ENCODE results near the gene ZSCAN5A.
A peak's percentile ranks its signal among the peaks of the same experiment; 100 is the strongest.
"Not testable (repeated sequence)": the region's sequence is repeated elsewhere in the genome, so short reads cannot be mapped to it uniquely, and the experiment has no call there.

Gene ZSCAN5A

GRCh38 chr19:56314018-56314380 lies 640 bp downstream of the ZSCAN5A start:
- peak; percentile 1 for DNase-seq (ENCODE audit: low read depth)

GRCh38 chr19:56312787-56313657 lies 1.6 kb downstream of the ZSCAN5A start:
- no peak for DNase-seq (ENCODE audit: low read depth)

- no peak for DNase-seq (ENCODE audit: low read depth)
These were observed 2.3 kb downstream of the ZSCAN5A start for GRCh38 chr19:56312342-56312741.

GRCh38 chr19:56310462-56310861 lies 4.2 kb downstream of the ZSCAN5A start:
- DNase-seq (ENCODE audit: low read depth) = no peak

GRCh38 chr19:56309511-56310185 lies 5.0 kb downstream of the ZSCAN5A start:
- peak; percentile 64 for DNase-seq (ENCODE audit: low read depth)

GRCh38 chr19:56308792-56309191 lies 5.8 kb downstream of the ZSCAN5A start:
- DNase-seq (ENCODE audit: low read depth) = no peak

GRCh38 chr19:56307062-56307461 lies 7.6 kb downstream of the ZSCAN5A start:
- not testable (repeated sequence) for DNase-seq (ENCODE audit: low read depth)

GRCh38 chr19:56306016-56306415 lies 8.6 kb downstream of the ZSCAN5A start:
- DNase-seq (ENCODE audit: low read depth) = no peak

- DNase-seq (ENCODE audit: low read depth) = no peak
These were observed 10.4 kb downstream of the ZSCAN5A start for GRCh38 chr19:56304243-56304642.

- no peak for DNase-seq (ENCODE audit: low read depth)
These were observed 12.6 kb downstream of the ZSCAN5A start for GRCh38 chr19:56301886-56302620.

- peak; percentile 17 for DNase-seq (ENCODE audit: low read depth)
These were observed 13.5 kb downstream of the ZSCAN5A start for GRCh38 chr19:56301155-56301554.

GRCh38 chr19:56299688-56300087 lies 15.0 kb downstream of the ZSCAN5A start:
- no peak for DNase-seq (ENCODE audit: low read depth)

- DNase-seq (ENCODE audit: low read depth) = no peak
These were observed 17.6 kb downstream of the ZSCAN5A start for GRCh38 chr19:56297010-56297409.

- no peak for DNase-seq (ENCODE audit: low read depth)
These were observed 18.8 kb downstream of the ZSCAN5A start for GRCh38 chr19:56295531-56296455.

GRCh38 chr19:56294549-56294948 lies 20.1 kb downstream of the ZSCAN5A start:
- DNase-seq (ENCODE audit: low read depth) = peak; percentile 45

GRCh38 chr19:56291867-56292266 lies 22.8 kb downstream of the ZSCAN5A start:
- peak; percentile 3 for DNase-seq (ENCODE audit: low read depth)

GRCh38 chr19:56290104-56290503 lies 24.5 kb downstream of the ZSCAN5A start:
- DNase-seq (ENCODE audit: low read depth) = no peak

- DNase-seq (ENCODE audit: low read depth) = no peak
These were observed 29.9 kb downstream of the ZSCAN5A start for GRCh38 chr19:56284746-56285145.

- no peak for DNase-seq (ENCODE audit: low read depth)
These were observed 31.8 kb downstream of the ZSCAN5A start for GRCh38 chr19:56282809-56283208.

GRCh38 chr19:56273563-56274117 lies 41.0 kb downstream of the ZSCAN5A start:
- peak; percentile 62 for DNase-seq (ENCODE audit: low read depth)

- no peak for DNase-seq (ENCODE audit: low read depth)
These were observed 42.4 kb downstream of the ZSCAN5A start, which contains the start of gene EDDM13 for GRCh38 chr19:56272161-56272798. TSS of gene EDDM13 (plus strand) at chr19:56272748. CDS start at chr19:56272835, 87 bp downstream.

All from ELR (cell line).